H1 (cell line): ENCODE results near the gene RIPOR1. TPM values are rescaled to one million over a fixed set of nuclear protein-coding genes. Genes with fewer than 3 reads are reported as not detected.
A peak's percentile ranks its signal among the peaks of the same experiment; 100 is the strongest.

Experiments used
- EZH2 ChIP-seq: fragments of 200-600 bp; sonication (generic); IDR thresholded peaks from 2 replicates; pipeline ENCODE4 v1.7.1; 2012; ENCODE audit warnings: low read depth, mild to moderate bottlenecking, moderate library complexity, low read length, inconsistent platforms; ENCODE audit not compliant: severe bottlenecking
- JUND ChIP-seq: IDR thresholded peaks from 2 replicates; pipeline ENCODE4 v1.6.1; 2011; ENCODE audit warnings: mild to moderate bottlenecking, improper control_type of control experiment, low read length
- KDM4A ChIP-seq: IDR thresholded peaks from one replicate; pipeline ENCODE4 v1.7.1; 2012; ENCODE audit warnings: low read depth, mild to moderate bottlenecking, moderate library complexity, low read length, inconsistent platforms; ENCODE audit not compliant: severe bottlenecking
- POLR2AphosphoS5 ChIP-seq: IDR thresholded peaks from 2 replicates; pipeline ENCODE4 v1.6.1; 2011; ENCODE audit warnings: low read depth, low read length
- RFX5 ChIP-seq: IDR thresholded peaks from 2 replicates; pipeline ENCODE4 v1.6.1; 2011; ENCODE audit warnings: low read depth, low read length, improper control_type of control experiment, borderline replicate concordance
- RXRA ChIP-seq: IDR thresholded peaks from 2 replicates; pipeline ENCODE4 v1.6.1; 2011; ENCODE audit warnings: low read depth, mild to moderate bottlenecking, low read length, moderate library complexity; ENCODE audit not compliant: insufficient read depth
- SIX5 ChIP-seq: IDR thresholded peaks from 2 replicates; pipeline ENCODE4 v1.6.1; 2011; ENCODE audit warnings: mild to moderate bottlenecking, low read depth, low read length
- SP2 ChIP-seq: IDR thresholded peaks from 2 replicates; pipeline ENCODE4 v1.6.1; 2012; ENCODE audit warnings: mild to moderate bottlenecking, low read length, inconsistent platforms
- SUZ12 ChIP-seq: fragments of 200-600 bp; sonication (generic); IDR thresholded peaks from 2 replicates; pipeline ENCODE4 v1.6.1; 2012; ENCODE audit warnings: mild to moderate bottlenecking, inconsistent platforms, low read length, moderate library complexity, mixed read lengths
- polyA plus RNA-seq, 7 experiments: library from polyadenylated mRNA; depleted of rRNA in 3 of 7; stranded (reverse) in 5 of 7; unstranded in 2 of 7; fragments of >200 nt in 5 of 7; fragments of 200-250 nt in 2 of 7; gene quantifications; 1 replicate in 5 of 7; 2 replicates in 1 of 7; 4 replicates in 1 of 7; pipeline versions ENCODE4 v1.2.1 to v1.2.3, GENCODE V29; 2011 to 2013; ENCODE audit warnings: missing spikeins in 2 of 7, mixed read lengths in 2 of 7
- total RNA-seq: library from RNA; stranded (reverse); fragmentation: NEBNext Ultra II Directional; extraction: Animal tissue kit (Norgen Biotek cat#: 25700); gene quantifications from 2 replicates; pipeline ENCODE4 v1.2.1, GENCODE V29; 2021
- TF ChIP-seq, protein P1 (sequence below): IDR thresholded peaks from 2 replicates; pipeline ENCODE4 v1.6.1; 2011; ENCODE audit warnings: low read depth, mild to moderate bottlenecking, low read length; ENCODE audit not compliant: insufficient read depth

RIPOR1 gene
- total and polyA plus RNA-seq, 2 of the 8 experiments (the other 6 are each of a cell fraction or from before 2014, with no cell fraction given), result 2.7 to 10.1 TPM

DNA sequence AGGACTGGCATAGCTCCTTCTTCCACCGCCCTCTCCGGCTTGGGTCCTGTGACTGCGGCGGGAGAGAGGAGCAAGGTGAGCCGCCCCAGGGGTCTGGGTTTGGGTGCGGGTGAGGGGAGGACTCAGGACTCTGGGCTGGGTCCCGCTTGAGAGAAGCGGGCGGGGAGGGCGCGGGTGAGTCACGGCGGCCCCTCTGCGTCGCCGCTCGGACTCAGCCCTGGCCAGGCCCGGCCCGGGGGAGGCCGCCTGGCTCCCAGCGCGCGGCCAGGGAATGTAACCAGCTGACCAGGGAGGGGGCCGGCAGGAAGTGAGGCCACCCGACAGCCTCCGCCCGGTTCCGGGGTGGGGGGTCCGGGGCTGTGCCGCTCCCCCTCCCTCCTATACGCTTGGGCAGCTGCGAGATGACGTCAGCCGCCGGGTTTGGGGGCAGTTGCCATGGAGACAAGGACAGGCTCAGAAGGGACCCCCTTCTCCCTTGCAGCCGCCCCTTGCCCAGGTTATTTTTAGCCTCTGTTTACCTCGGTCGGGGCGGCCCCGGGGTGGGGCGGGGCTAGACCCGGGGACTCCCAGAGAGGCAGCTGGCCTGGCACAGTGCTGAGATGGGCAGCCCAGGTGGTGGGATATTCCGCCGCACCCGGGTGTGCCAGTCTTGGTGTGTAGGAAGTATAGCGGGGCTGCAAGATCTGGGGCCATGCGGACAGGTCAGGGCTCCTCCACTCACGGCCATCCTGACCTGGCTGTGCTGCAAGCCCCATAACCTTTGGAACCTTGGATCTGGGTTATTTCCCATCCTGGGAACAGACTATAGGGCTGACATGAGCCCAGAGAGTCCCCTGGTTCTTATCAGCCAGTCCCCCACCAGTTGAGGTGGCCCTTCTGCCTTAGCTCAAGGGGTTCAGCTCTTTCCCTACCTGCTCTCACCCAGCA, 1.6 kb downstream of the RIPOR1 start (continued):
- TF ChIP-seq RXRA (no peak), RFX5 (no peak), EZH2 (no peak), KDM4A (no peak), SUZ12 (peak; percentile 32), SP2 (no peak), JUND (peak; percentile 66; the same call in 1 of the 2 replicates), POLR2AphosphoS5 (no peak), SIX5 (no peak)
- TF ChIP-seq, protein P1, sequence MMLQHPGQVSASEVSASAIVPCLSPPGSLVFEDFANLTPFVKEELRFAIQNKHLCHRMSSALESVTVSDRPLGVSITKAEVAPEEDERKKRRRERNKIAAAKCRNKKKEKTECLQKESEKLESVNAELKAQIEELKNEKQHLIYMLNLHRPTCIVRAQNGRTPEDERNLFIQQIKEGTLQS, result no peak
